ENCODE data around the gene NMNAT3.

Gene NMNAT3

DNA sequence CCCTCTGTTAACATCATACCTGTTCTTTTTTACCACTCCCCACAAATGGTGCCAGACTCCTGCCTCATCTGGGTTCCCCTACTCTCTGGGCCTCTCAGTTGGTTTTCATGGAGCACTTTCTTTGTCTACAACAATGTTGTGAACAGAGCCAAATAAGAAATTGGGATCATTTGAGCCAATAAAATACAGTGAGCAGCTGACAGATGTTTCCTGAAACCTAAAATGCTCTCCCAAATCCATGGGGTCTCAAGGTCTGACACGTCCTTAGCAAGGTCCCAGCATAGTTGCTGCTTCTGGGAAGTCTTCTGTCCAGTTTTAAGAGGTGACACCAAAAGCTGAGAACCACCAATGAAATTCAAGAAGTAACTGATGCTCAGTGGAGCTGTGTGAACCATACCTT is 1.7 kb downstream of the NMNAT3 start:
- TF ChIP-seq, protein P1, sequence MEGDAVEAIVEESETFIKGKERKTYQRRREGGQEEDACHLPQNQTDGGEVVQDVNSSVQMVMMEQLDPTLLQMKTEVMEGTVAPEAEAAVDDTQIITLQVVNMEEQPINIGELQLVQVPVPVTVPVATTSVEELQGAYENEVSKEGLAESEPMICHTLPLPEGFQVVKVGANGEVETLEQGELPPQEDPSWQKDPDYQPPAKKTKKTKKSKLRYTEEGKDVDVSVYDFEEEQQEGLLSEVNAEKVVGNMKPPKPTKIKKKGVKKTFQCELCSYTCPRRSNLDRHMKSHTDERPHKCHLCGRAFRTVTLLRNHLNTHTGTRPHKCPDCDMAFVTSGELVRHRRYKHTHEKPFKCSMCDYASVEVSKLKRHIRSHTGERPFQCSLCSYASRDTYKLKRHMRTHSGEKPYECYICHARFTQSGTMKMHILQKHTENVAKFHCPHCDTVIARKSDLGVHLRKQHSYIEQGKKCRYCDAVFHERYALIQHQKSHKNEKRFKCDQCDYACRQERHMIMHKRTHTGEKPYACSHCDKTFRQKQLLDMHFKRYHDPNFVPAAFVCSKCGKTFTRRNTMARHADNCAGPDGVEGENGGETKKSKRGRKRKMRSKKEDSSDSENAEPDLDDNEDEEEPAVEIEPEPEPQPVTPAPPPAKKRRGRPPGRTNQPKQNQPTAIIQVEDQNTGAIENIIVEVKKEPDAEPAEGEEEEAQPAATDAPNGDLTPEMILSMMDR (conservative IDR thresholded peaks at IDR 0.05; ENCODE audit: low read depth, low read length): no peak
- no peak for DNase-seq (ENCODE audit: low read depth)
- H3K4me3 ChIP-seq (ENCODE audit: low read length): no peak overlapping the region

DNA sequence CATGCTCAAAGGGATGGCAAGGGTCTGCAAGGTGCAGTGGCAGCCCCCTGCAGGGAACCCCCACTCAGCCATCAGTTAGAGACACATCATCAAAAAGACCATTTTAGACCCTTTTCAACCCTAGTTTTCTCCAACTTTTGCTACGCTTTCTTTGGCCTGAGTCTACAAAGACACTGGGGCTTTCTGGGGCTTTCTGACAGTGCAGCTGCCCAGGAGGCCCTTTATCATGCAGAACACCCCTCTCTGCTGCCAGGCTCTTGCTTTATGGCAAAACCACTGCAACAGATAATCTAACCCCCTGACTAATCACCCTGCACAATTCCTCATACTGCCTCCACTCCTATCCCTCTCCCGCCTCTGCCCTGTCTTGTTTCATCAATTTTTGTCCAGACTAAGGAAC is 2.4 kb downstream of the NMNAT3 start:
- H3K4me3 ChIP-seq (ENCODE audit: low read length): no peak overlapping the region
- TF ChIP-seq, protein P1 (conservative IDR thresholded peaks at IDR 0.05; ENCODE audit: low read depth, low read length): no peak
- no peak for DNase-seq (ENCODE audit: low read depth)

DNA sequence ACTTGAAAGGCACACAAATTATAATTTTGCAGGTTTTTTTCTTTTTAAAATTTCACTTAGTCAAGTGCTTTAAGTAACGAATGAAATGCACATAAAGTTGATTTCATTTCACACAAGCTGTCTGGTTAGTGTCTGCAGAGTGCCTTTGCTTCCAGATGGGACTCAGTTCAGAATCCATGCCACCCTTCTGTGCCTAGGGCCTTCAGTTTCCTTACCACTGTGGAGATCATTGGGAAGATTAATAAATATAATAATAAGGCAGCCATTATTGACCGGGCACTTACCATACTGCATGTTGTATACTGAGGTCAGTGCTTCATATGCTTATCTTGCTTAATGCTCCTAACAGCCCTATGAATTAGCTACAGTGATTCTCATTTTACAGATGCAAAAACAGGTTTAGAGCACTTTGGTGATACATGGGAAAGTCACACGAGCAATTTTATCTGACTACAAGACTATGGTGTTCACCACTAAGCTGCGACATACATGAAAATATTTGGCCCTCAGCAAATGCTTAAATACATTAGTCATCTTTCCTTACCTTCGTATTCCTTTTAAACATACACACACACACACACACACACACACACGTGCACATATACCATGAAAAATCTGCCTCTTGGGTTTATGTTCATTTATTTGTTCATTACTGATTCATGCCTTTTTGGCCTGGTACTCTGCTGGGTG is 3.1 kb downstream of the NMNAT3 start:
- TF ChIP-seq, protein P1 (conservative IDR thresholded peaks at IDR 0.05; ENCODE audit: low read depth, low read length): no peak
- no peak overlapping the region for H3K4me3 ChIP-seq (ENCODE audit: low read length)
- DNase-seq (ENCODE audit: low read depth): no peak

DNA sequence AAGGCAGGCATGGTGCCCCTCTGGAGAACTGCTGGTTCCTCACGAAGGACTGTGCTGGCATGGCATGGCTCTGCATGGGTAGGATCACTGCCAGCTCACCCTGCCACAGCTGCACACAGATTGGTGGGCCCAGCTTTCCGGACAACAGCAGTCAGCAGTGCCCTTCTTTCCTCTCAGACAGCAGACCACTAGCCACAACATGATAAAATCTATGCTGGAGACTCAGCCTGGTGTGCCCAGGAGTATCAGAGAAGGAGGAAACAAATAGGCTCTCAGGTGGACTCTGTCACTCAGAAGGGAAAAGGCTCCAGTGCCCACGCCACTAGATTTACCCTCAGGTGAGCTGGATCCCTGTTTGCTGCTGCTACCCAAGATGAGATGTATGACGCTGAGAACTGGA is 4.9 kb downstream of the NMNAT3 start:
- TF ChIP-seq, protein P1 (conservative IDR thresholded peaks at IDR 0.05; ENCODE audit: low read depth, low read length): no peak
- H3K4me3 ChIP-seq (ENCODE audit: low read length): no peak overlapping the region
- DNase-seq (ENCODE audit: low read depth): no peak

DNA sequence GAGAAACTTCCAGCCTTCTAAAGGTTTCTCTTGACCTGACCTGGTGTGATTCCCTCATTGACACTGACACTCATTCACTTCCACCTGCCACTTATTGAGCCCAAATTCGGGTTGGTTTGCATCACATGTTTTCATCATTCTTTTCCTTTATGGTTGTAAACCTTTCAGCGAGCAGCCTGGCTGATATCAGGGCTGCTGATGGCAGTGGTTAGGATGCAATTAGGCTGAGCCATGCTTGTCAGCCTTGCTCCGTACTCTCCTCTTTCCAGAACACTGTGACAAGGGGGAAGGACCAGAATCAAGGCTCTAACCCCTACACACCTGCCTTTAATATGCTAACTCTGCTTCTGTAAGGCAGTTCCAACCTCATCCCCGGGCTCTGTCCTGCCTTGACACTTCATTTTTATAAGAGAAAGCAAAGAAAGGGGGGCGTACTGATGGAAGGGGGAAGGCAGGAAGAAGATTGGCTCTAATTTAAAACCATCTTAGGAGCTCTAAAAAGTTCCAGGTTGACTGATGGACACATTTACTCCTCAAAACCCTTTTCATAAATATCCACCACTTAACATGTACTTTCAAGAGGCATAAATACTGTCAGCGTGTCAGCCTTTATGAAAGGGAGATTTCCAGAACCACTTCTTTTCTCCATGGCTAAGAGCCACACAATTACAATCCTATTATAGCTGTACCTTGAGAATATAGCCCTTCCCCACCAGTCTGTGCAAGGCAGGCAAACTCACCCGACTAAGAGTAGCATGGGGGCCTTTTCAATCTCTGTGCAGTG is 5.7 kb downstream of the NMNAT3 start:
- H3K4me3 ChIP-seq (ENCODE audit: low read length): no peak overlapping the region
- no peak for DNase-seq (ENCODE audit: low read depth)
- TF ChIP-seq, protein P1 (conservative IDR thresholded peaks at IDR 0.05; ENCODE audit: low read depth, low read length): no peak

DNA sequence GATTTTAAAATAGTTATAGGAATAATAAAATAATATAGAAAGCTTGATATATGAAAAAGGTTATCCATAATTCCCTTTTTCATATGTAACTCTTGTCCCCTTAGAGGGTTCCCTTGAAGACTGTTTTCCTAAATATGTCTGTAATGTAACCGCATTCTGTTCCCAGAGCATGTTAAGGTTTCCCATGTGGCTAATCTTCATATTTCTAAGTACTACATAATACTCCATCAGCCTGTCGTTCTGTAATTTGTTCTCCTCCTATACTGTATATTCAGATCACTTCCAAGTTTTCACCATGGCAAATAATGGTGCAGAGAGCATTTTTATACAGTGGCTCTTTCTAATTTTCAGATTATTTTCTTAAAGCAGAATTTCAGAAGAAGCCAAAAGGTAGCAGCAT is 6.7 kb downstream of the NMNAT3 start:
- TF ChIP-seq, protein P1 (conservative IDR thresholded peaks at IDR 0.05; ENCODE audit: low read depth, low read length): no peak
- DNase-seq (ENCODE audit: low read depth): no peak

DNA sequence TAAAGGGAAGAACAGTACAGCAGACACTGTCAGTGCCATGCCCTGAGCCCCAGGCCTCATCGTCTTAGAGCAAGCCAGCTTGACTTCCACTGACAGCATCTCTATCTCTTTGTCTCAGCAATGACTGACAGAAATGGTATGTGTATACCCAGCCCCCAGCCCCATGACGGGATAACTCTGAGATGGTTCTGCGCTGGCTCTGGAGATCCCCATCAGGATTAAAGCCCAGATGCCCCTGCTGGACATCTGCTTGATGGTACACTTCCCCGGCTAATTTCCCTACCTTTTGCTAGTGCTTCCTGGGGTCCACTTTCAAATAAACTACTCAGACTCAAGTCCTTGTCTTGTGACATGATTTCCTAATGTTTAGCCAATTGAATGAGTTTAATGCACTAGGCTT is 7.6 kb downstream of the NMNAT3 start:
- no peak for DNase-seq (ENCODE audit: low read depth)
- TF ChIP-seq, protein P1 (conservative IDR thresholded peaks at IDR 0.05; ENCODE audit: low read depth, low read length): no peak
- H3K4me3 ChIP-seq (ENCODE audit: low read length): no peak overlapping the region

More for the DNA sequence above, 6.7 kb downstream of the NMNAT3 start:
- H3K4me3 ChIP-seq (ENCODE audit: low read length): no peak overlapping the region

All from retinal pigment epithelial cell (primary cell).